ENCODE results near the gene ADPRS. TPM values are rescaled to one million over a fixed set of nuclear protein-coding genes. Genes with fewer than 3 reads are reported as not detected.

Gene ADPRS
- total and polyA plus RNA-seq, 9 of the 15 experiments (the other 6 are each of a cell fraction or from before 2014, with no cell fraction given): 5.9 to 40.0 (median 27.4) TPM

- Histone ChIP-seq H3K9me3 (replicated peaks; ENCODE audit: control insufficient read depth, insufficient read depth, low read depth, low read length) (no peaks in the 10 kb centered on the region), H3K36me3 (ENCODE audit: control insufficient read depth, insufficient read depth, low read length) (peaks cover 62% of the 10 kb centered on the region; the same call in 2 of the 3 replicates), H4K20me1 (replicated peaks; ENCODE audit: control insufficient read depth, insufficient read depth, low read length) (no peaks in the 10 kb centered on the region), H3K27me3 (ENCODE audit: control insufficient read depth in 2 of 2, insufficient read depth in 2 of 2, low read length in 2 of 2) (no peaks in the 10 kb centered on the region), H3K9ac (ENCODE audit: insufficient read depth in 1 of 2, low read depth in 2 of 2, low read length in 2 of 2) (no peak overlapping the region; a peak in 1 of 4 replicates), H3K9me1 (ENCODE audit: control insufficient read depth, insufficient read depth, low read length) (peaks cover 9% of the 10 kb centered on the region), H3K4me3 (no peak overlapping the region), H3K4me2 (ENCODE audit: insufficient read depth, low read length) (no peak overlapping the region), H3K27ac (ENCODE audit: extremely low read depth, low read depth, low read length) (no peak overlapping the region), H3K4me1 (replicated peaks in 1 of 2; ENCODE audit: control insufficient read depth in 2 of 2, insufficient read depth in 2 of 2, low read length in 2 of 2) (peaks cover 15 to 32% of the 10 kb centered on the region in 2 experiments; a peak in 4 of 5 replicates), H3K79me2 (ENCODE audit: control insufficient read depth, insufficient read depth, low read length) (peaks cover 21% of the 10 kb centered on the region), H2AFZ (ENCODE audit: low read depth, low read length) (no peak overlapping the region)
- DNase-seq (ENCODE audit: extremely low read depth in 1 of 4, low spot score in 3 of 4): no peak
- 90% methylated on average over 17 of the region's 17 CpGs for WGBS (ENCODE audit: insufficient coverage, low coverage, missing lambda C conversion rate)
- POLR2A ChIA-PET: interaction anchor here (0.6 to 1.2 kb wide), 7 partner anchors 15 to 277 kb away, joined by 3 to 4 read pairs (median 4); no protein-coding TSS in a partner anchor
- in situ Hi-C loops (cut with MboI): loop anchor here (5.0 kb wide), 1 partner anchor 95 kb away; no protein-coding TSS in a partner anchor
- no TSS peak for BruUV-seq (replicated peaks)
- intact Hi-C loops (cut with micrococcal nuclease): no loop called here
- CTCF ChIA-PET (ENCODE audit: low intra/inter-chr PET ratio): no interaction called here
- ATAC-seq: no peak
- TF ChIP-seq ZNF740 (CRISPR knock-in tag; IDR thresholded peaks at IDR 0.05): no peak
- no peak for TF ChIP-seq ZNF740 (tag; IDR thresholded peaks at IDR 0.05)
- no peak for TF ChIP-seq TCF7 (IDR thresholded peaks at IDR 0.05; ENCODE audit: borderline replicate concordance)
- no peak for FAIRE-seq
These were observed 3.6 kb downstream of the ADPRS start for GRCh38 chr1:36092166-36092797.

GRCh38 chr1:36092798-36093185 lies 4.1 kb downstream of the ADPRS start:
- 95% methylated on average over 9 of the region's 9 CpGs for WGBS (ENCODE audit: insufficient coverage, low coverage, missing lambda C conversion rate)
- no peak for ATAC-seq
- TF ChIP-seq ZNF75A (CRISPR knock-in tag; IDR thresholded peaks at IDR 0.05) (no peak), ZNF316 (IDR thresholded peaks at IDR 0.05) (no peak), ETS2 (tag; IDR thresholded peaks at IDR 0.05; ENCODE audit: borderline replicate concordance, poor library complexity, severe bottlenecking) (no peak), TAF7 (tag; IDR thresholded peaks at IDR 0.05) (no peak), CHD4 (IDR thresholded peaks at IDR 0.05; ENCODE audit: insufficient read depth, insufficient replicate concordance, low read depth, low read length, poor library complexity, severe bottlenecking) (no peak), AFF1 (IDR thresholded peaks at IDR 0.05; ENCODE audit: low read depth in 1 of 2, partially characterized antibody in 2 of 2) (no peak), EHMT2 (IDR thresholded peaks at IDR 0.05) (no peak)

More at GRCh38 chr1:36092798-36093185, 4.1 kb downstream of the ADPRS start:
- DNase-seq (ENCODE audit: extremely low read depth in 1 of 4, low spot score in 3 of 4) (no peak), FAIRE-seq (no peak)
- no peaks in the 10 kb centered on the region for H3K9me3 ChIP-seq (replicated peaks; ENCODE audit: control insufficient read depth, insufficient read depth, low read depth, low read length)
- peaks cover 15 to 31% of the 10 kb centered on the region in 2 experiments; a peak in 4 of 5 replicates for H3K4me1 ChIP-seq (replicated peaks in 1 of 2; ENCODE audit: control insufficient read depth in 2 of 2, insufficient read depth in 2 of 2, low read length in 2 of 2)
- BruUV-seq (replicated peaks): no TSS peak
- intact Hi-C loops (cut with micrococcal nuclease): no loop called here
- H3K9ac ChIP-seq (ENCODE audit: insufficient read depth in 1 of 2, low read depth in 2 of 2, low read length in 2 of 2): no peak overlapping the region
- ChIA-PET POLR2A (interaction anchor here (0.6 to 1.2 kb wide), 8 partner anchors 14 to 276 kb away, joined by 3 to 4 read pairs (median 4); no protein-coding TSS in a partner anchor), CTCF (ENCODE audit: low intra/inter-chr PET ratio) (no interaction called here)
- peaks cover 21% of the 10 kb centered on the region for H3K79me2 ChIP-seq (ENCODE audit: control insufficient read depth, insufficient read depth, low read length)
- H3K4me3 ChIP-seq: no peak overlapping the region
- no peaks in the 10 kb centered on the region for H3K27me3 ChIP-seq (ENCODE audit: control insufficient read depth in 2 of 2, insufficient read depth in 2 of 2, low read length in 2 of 2)
- H3K36me3 ChIP-seq (ENCODE audit: control insufficient read depth, insufficient read depth, low read length): peaks cover 62% of the 10 kb centered on the region; the same call in 2 of the 3 replicates
- no peaks in the 10 kb centered on the region for H4K20me1 ChIP-seq (replicated peaks; ENCODE audit: control insufficient read depth, insufficient read depth, low read length)
- H3K9me1 ChIP-seq (ENCODE audit: control insufficient read depth, insufficient read depth, low read length): peaks cover 5% of the 10 kb centered on the region
- H3K4me2 ChIP-seq (ENCODE audit: insufficient read depth, low read length): no peak overlapping the region
- H2AFZ ChIP-seq (ENCODE audit: low read depth, low read length): no peak overlapping the region
- in situ Hi-C loops (cut with MboI): loop anchor here (5.0 kb wide), 1 partner anchor 95 kb away; no protein-coding TSS in a partner anchor
- no peak overlapping the region for H3K27ac ChIP-seq (ENCODE audit: extremely low read depth, low read depth, low read length)
